HG03565 (cell line): ENCODE results near the gene CPOX.
"Not testable (repeated sequence)": the region's sequence is repeated elsewhere in the genome, so short reads cannot be mapped to it uniquely, and the experiment has no call there.

Experiments used
- ATAC-seq: cut with Tn5 transposase; IDR thresholded peaks from one replicate; pipeline ENCODE4 v1.9.1; 2021; ENCODE audit warnings: mild to moderate bottlenecking, moderate library complexity; ENCODE audit not compliant: unreplicated experiment

CPOX gene

GRCh38 chr3:98593046-98593936 is at the start of gene CPOX:
CPOX (minus strand) TSS chr3:98593611; CDS start chr3:98593504, 107 bp downstream.
- ATAC-seq: peak; percentile 89

GRCh38 chr3:98642769-98643168 is 49.4 kb upstream of the CPOX start:
- ATAC-seq: not testable (repeated sequence)

- not testable (repeated sequence) for ATAC-seq
These were observed 48.3 kb upstream of the CPOX start for GRCh38 chr3:98641756-98642155.

- ATAC-seq: not testable (repeated sequence)
These were observed 45.1 kb upstream of the CPOX start for GRCh38 chr3:98638515-98638914.

GRCh38 chr3:98630416-98630815 is 37.0 kb upstream of the CPOX start:
- ATAC-seq: no peak

GRCh38 chr3:98628317-98628716 is 34.9 kb upstream of the CPOX start:
- ATAC-seq: no peak

- ATAC-seq: no peak
These were observed 32.7 kb upstream of the CPOX start for GRCh38 chr3:98626151-98626550.

- no peak for ATAC-seq
These were observed 30.3 kb upstream of the CPOX start for GRCh38 chr3:98623572-98624280.

GRCh38 chr3:98617841-98618240 is 24.4 kb upstream of the CPOX start:
- no peak for ATAC-seq

GRCh38 chr3:98613616-98614015 is 20.2 kb upstream of the CPOX start:
- no peak for ATAC-seq

GRCh38 chr3:98612996-98613517 is 19.6 kb upstream of the CPOX start:
- ATAC-seq: peak; percentile 81

- peak; percentile 55 for ATAC-seq
These were observed 19.2 kb upstream of the CPOX start for GRCh38 chr3:98612587-98612986.

GRCh38 chr3:98608029-98608428 is 14.6 kb upstream of the CPOX start:
- ATAC-seq: no peak

- no peak for ATAC-seq
These were observed 10.2 kb upstream of the CPOX start for GRCh38 chr3:98603580-98603979.

- peak; percentile 81 for ATAC-seq
These were observed 8.8 kb upstream of the CPOX start for GRCh38 chr3:98602078-98602678.

GRCh38 chr3:98601180-98601579 is 7.8 kb upstream of the CPOX start:
- ATAC-seq: no peak

GRCh38 chr3:98600412-98601095 is 7.1 kb upstream of the CPOX start:
- ATAC-seq: peak; percentile 36

- no peak for ATAC-seq
These were observed 6.4 kb upstream of the CPOX start for GRCh38 chr3:98599647-98600411.

GRCh38 chr3:98598492-98598891 is 5.1 kb upstream of the CPOX start:
- no peak for ATAC-seq
